HepG2 (cell line): ENCODE measurements around the gene SLC17A9. TPM values are rescaled to one million over a fixed set of nuclear protein-coding genes. Genes with fewer than 3 reads are reported as not detected.

Source experiments
- BCLAF1 ChIP-seq: fragments of 450-650 bp; IDR thresholded peaks from 2 replicates; pipeline ENCODE4 v1.6.1; 2017; ENCODE audit warnings: mild to moderate bottlenecking
- HIC2 ChIP-seq: sonication (generic); formaldehyde crosslinking; IDR thresholded peaks from 2 replicates; pipeline ENCODE4 v1.9.0; 2022; ENCODE audit warnings: low read depth, missing genetic modification reagents
- HNF1B ChIP-seq: sonication (generic); formaldehyde crosslinking; IDR thresholded peaks from 2 replicates; pipeline ENCODE4 v1.5.1; 2020; ENCODE audit warnings: mild to moderate bottlenecking, moderate library complexity, missing genetic modification reagents
- HNRNPK ChIP-seq: fragments of 200-400 bp; formaldehyde crosslinking; IDR thresholded peaks from 2 replicates; pipeline ENCODE4 v1.6.1; 2018; ENCODE audit warnings: low read length, low read depth, moderate library complexity, mild to moderate bottlenecking; ENCODE audit not compliant: poor library complexity, severe bottlenecking
- NFE2L2 ChIP-seq: fragments of 150-350 bp; IDR thresholded peaks from 2 replicates; pipeline ENCODE4 v1.6.1; 2014; ENCODE audit warnings: low read length
- PBX2 ChIP-seq: IDR thresholded peaks from 2 replicates; pipeline ENCODE4 v1.6.1; 2016; ENCODE audit warnings: control low read depth
- RXRB ChIP-seq: IDR thresholded peaks from 2 replicates; pipeline ENCODE4 v1.6.1; 2016; ENCODE audit warnings: borderline replicate concordance, missing genetic modification reagents, missing compliant biosample characterization
- SMARCE1 ChIP-seq: fragments of 450-650 bp; IDR thresholded peaks from 2 replicates; pipeline ENCODE4 v1.6.1; 2017; ENCODE audit warnings: borderline replicate concordance
- THYN1 ChIP-seq: sonication (generic); formaldehyde crosslinking; IDR thresholded peaks from 2 replicates; pipeline ENCODE4 v1.8.1; 2023; ENCODE audit warnings: low read depth, mild to moderate bottlenecking, moderate library complexity, missing genetic modification reagents, borderline replicate concordance
- ZC3H13 ChIP-seq: sonication (generic); formaldehyde crosslinking; IDR thresholded peaks from 2 replicates; pipeline ENCODE4 v1.8.1; 2023; ENCODE audit warnings: mild to moderate bottlenecking, missing genetic modification reagents, moderate library complexity
- ZNF10 ChIP-seq: sonication (generic); formaldehyde crosslinking; IDR thresholded peaks from 2 replicates; pipeline ENCODE4 v1.4.0; 2020; ENCODE audit warnings: mild to moderate bottlenecking, low read depth, missing genetic modification reagents, borderline replicate concordance
- ZNF329 ChIP-seq: sonication (generic); formaldehyde crosslinking; IDR thresholded peaks from 2 replicates; pipeline ENCODE4 v1.9.0; 2021; ENCODE audit warnings: low read depth, mild to moderate bottlenecking, missing genetic modification reagents
- ZNF44 ChIP-seq: sonication (generic); formaldehyde crosslinking; IDR thresholded peaks from 2 replicates; pipeline ENCODE4 v1.5.1; 2020; ENCODE audit warnings: mild to moderate bottlenecking, missing genetic modification reagents
- ZNF574 ChIP-seq: sonication (generic); formaldehyde crosslinking; IDR thresholded peaks from 2 replicates; pipeline ENCODE4 v1.4.0; 2020; ENCODE audit warnings: missing genetic modification reagents
- ZNF768 ChIP-seq: sonication (generic); formaldehyde crosslinking; IDR thresholded peaks from 2 replicates; pipeline ENCODE4 v1.4.0; 2020; ENCODE audit warnings: missing genetic modification reagents
- ZNF784 ChIP-seq: sonication (generic); formaldehyde crosslinking; IDR thresholded peaks from 2 replicates; pipeline ENCODE4 v1.5.1; 2020; ENCODE audit warnings: missing genetic modification reagents, mild to moderate bottlenecking, borderline replicate concordance
- polyA plus RNA-seq, 8 experiments: library from polyadenylated mRNA; depleted of rRNA in 3 of 8; stranded (reverse) in 7 of 8; unstranded in 1 of 8; fragments of >200 nt; fragmentation: Illumina TruSeq in 4 of 8; extraction: Trizol in 4 of 8; gene quantifications; 2 replicates each; pipeline versions ENCODE4 v1.2.1 to v1.2.3, GENCODE V29; 2011 to 2016; ENCODE audit warnings: low read depth in 4 of 8, missing spikeins in 1 of 8, mixed read lengths in 1 of 8; ENCODE audit not compliant: insufficient read depth in 1 of 8
- total RNA-seq, 5 experiments: library from RNA; depleted of rRNA; stranded (reverse); fragments of >200 nt; fragmentation: Illumina TruSeq; extraction: Trizol; gene quantifications; 2 replicates each; pipeline ENCODE4 v1.2.3, GENCODE V29; 2016; ENCODE audit warnings: low read depth in 1 of 5

Gene SLC17A9
- total and polyA plus RNA-seq, 2 of the 13 experiments (the other 11 are each of a cell fraction or from before 2014, with no cell fraction given), result 110 to 191 TPM

GRCh38 chr20:62955519-62956386 lies 3.2 kb downstream of the SLC17A9 start (continued):
- peak; percentile 98 for TF ChIP-seq HIC2 (CRISPR knock-in tag)
- no peak for TF ChIP-seq BCLAF1
- TF ChIP-seq ZNF10, result no peak
- TF ChIP-seq HNF1B (CRISPR knock-in tag), result peak; percentile 99
- TF ChIP-seq ZNF784 (CRISPR knock-in tag), result peak; percentile 91
- peak; percentile 41 for TF ChIP-seq ZNF768
- TF ChIP-seq RXRB (CRISPR knock-in tag), result peak; percentile 97
- TF ChIP-seq SMARCE1, result no peak
- no peak for TF ChIP-seq THYN1 (CRISPR knock-in tag)
- no peak for TF ChIP-seq HNRNPK
- no peak for TF ChIP-seq NFE2L2
- peak; percentile 86; the same call in 1 of the 2 replicates for TF ChIP-seq ZC3H13 (CRISPR knock-in tag)
- TF ChIP-seq ZNF44 (CRISPR knock-in tag), result peak; percentile 85; the same call in 1 of the 2 replicates
- peak; percentile 24 for TF ChIP-seq ZNF329 (CRISPR knock-in tag)
- no peak for TF ChIP-seq PBX2
- peak; percentile 94 for TF ChIP-seq ZNF574 (CRISPR knock-in tag)
